Measurements from ENCODE around the gene FBXL17.

Gene FBXL17

DNA sequence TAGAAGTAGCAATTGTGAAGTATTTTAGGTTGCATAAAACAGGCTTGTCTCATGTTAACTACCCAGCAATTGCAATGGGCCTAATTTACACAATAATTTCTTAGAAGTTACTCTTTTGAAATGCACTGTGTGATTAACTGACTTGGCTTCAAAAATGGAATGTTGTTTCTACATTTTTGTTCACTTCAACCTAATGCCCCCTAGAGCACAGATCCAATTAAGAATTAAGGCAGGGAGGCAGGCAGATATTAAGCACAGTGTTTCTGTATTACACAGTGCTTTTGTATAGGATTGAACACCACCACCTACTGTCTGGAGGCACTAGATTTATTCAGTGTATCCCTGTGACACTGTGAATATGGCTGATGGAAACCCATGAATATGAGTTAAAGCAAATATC lies 302.1 kb downstream of the FBXL17 start:
- no peak for DNase-seq

GRCh38 chr5:108078882-108079281 lies 303.0 kb downstream of the FBXL17 start:
- DNase-seq, result no peak

DNA sequence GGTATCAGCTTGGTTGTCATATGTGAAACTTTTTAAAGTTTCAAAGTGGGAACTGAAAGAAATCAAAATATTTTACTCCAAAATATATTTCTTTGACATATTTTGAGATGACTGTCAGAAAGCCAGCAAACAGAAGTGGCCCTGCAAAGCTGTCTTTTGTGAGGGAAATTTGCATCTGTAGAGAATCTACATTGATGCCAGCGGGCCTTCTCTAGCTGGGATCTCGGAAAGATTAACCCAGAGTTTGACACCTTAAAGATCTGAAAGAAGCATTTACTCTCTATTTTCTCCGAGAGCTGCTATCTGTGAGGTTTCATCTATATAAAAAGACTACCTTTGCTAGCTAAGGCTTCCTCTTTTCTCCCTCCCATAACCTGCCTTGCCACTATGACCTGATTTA lies 303.6 kb downstream of the FBXL17 start:
- DNase-seq, result no peak

GRCh38 chr5:108074626-108075025 lies 307.3 kb downstream of the FBXL17 start:
- DNase-seq, result no peak

- no peak for DNase-seq
Measured at GRCh38 chr5:108064302-108064701, 317.6 kb downstream of the FBXL17 start.

DNA sequence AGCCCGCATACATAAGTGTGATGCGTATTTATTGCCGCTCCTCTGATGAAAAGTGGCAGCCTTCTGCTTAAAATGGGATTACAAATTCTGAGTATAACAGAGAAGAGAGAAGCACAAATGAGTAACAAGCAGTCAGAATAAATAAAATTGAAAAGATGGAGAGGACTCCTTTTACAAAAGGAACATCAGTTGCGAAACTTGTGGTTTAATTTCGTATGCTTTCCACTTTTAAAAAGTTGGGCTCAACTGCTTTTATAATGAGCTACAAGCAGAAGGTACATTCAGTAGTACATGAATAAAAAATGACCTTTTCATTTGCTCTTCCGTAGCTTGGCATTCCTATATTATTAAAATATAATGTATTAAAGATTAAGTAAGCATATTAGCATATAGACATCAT lies 320.0 kb downstream of the FBXL17 start:
- no peak for DNase-seq

DNA sequence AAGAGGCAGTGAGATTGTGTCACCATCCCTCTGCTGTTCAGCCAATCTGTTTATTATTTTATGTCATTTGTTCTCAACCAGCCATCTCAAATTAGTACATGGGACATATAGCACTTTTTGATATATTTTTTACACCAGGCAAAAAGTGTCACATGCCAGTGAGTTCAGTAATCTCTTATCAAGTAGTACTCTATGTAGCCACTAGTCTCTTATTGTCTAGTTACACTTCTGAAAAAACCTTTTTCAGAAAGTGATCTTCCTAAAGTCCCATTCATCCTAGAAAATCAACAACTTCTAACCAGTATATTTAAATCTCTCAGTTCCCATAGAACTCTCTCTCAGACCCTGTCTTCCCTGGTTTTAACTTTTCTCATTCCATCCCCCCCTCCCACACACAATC lies 321.6 kb downstream of the FBXL17 start:
- DNase-seq, result no peak

- DNase-seq, result no peak
Measured at GRCh38 chr5:108059334-108059733, 322.6 kb downstream of the FBXL17 start.

DNA sequence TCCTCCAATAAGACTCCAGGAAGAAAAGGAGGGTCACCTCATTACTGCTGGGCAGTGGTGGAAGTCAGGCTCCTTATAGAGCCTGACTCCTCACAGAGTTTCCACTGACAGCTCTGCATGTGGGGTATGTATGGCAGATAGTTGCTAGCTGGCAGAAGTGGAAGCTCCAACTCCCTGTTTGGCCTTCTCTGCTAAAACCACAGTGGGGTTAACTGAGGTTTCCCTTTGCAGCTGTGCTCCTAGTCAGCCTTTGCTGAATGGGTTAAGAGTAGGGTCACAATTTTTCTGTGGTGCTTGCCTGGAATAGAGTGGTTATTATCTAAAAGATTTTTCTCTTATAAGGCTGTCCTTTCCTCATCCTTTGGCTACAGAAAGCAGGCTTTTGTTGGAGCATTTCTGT lies 327.5 kb downstream of the FBXL17 start:
- no peak for DNase-seq

- DNase-seq, result no peak
Measured at GRCh38 chr5:108046955-108047670, 334.8 kb downstream of the FBXL17 start.

DNA sequence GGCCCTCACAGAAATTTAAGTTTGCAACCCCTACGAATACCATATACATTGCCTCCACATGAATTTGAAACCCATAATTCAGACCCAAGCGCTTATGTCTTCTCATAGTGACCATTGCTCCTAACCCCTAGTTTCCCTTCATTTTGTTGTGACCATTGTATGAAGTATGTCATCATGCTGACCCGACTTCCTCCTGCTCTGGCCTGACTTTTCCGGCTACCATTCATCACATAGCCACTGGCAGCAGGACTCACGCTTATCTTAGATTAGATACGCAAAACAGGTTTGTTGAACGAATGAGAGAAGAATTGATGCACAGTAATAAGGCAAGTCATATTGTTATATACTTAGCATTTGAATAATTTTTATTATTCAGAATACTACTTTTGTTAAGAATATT lies 345.4 kb downstream of the FBXL17 start:
- no peak for DNase-seq

DNA sequence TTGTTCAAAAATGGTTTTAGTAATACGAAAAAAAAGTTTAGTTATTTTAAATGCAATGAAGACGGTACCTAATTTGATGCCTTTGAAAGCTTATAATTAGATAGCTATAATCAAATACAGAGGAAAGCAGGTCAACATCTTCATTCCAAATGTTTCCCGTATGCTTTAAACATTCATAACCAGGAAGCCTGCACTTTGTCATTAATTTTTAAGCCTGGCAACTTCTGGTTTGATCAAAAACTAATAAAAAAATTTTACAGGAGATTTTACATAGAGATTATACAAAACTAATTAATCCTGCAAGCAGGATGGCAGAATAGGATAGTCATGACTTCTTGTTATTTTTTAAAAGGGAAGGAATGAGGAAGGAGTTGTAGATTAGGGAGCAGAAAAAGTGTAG lies 353.0 kb downstream of the FBXL17 start:
- DNase-seq, result no peak

GRCh38 chr5:108028412-108028811 lies 353.5 kb downstream of the FBXL17 start:
- no peak for DNase-seq

DNA sequence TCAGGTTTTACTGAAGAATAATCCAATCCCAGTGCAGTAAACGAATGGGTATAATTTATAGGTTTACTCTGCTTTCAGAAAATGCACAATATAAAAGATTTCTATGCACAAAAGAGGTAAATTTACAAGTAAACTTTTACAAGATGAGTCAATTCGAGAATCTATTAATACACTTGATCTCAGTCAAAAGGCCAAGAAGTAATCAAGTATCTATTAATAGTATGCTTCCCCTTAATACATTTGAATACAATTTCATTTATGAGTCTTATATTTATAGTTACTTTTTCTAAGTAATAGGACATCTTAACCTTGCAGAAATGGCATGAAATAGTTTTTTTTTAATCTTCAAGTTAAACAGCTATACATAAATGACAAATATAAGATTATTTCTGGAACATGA lies 355.9 kb downstream of the FBXL17 start:
- DNase-seq, result no peak

GRCh38 chr5:108024986-108025385 lies 356.9 kb downstream of the FBXL17 start:
- DNase-seq, result no peak

GRCh38 chr5:108016101-108016500 lies 365.8 kb downstream of the FBXL17 start:
- no peak for DNase-seq

DNA sequence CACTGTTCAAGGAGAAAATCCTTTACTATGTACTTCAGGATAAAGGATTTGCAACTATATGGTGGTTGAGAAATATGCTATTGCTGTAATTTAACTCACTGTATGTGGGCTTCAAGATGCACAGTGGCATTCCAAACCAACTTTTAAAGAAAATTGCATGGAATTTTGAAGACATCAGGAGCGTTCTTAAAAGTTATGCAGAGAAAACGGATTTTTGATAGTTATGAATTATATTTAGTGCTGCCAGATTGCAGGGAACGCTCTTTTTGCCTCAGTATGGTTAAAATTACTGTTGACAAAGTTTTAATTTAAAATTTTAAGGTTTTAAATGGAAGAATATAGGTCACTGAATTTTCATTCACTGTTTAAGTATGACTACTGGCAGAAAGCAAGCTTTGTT lies 375.1 kb downstream of the FBXL17 start:
- no peak for DNase-seq

- DNase-seq, result no peak
Measured at GRCh38 chr5:108003178-108003577, 378.7 kb downstream of the FBXL17 start.

DNA sequence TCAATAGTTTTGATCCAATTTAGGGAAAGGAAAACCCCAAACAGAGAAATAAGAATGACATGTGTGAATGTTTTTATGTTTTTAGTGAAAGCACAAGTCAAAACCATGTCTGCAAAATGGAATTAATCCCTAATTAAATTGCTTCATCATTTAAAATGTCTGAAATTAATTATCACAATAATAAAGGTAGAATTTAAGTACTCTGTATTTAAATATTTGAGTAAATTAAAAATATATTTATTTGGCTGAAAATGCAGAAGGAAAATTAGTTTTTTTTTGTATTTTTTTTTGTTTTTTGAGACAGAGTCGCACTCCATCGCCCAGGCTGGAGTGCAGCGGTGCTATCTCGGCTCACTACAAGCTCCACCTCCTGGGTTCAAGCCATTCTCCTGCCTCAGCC lies 380.7 kb downstream of the FBXL17 start:
- no peak for DNase-seq

DNA sequence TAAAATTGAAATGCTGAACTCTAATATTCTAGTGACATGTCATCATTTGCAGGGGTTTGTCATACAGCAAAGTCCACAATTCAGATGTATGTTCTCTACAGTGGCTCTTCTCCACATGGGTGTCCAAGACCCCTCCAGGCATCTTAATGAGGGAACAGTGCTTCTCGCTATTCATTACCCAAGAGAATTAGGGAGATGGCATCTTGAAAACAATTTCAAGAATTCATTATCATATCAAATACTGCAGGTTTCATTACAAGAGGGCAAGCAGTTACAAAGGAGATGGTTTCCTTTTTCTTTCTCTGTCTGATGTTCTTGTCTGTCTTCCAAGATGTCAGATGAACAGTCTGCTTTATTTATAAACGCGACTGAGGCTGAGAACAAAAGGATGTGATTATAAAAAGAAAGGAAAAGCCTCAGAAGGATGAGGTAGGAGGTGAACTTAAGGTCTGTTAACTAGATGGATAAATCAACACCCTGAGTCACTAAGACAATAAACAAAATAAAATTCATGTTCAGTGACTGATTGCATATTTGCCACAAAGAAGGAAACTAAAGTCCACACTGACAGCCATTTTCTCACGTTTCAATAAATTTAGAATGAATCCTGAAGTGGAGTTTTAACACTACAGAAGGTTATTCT lies 384.4 kb downstream of the FBXL17 start:
- DNase-seq, result no peak

DNA sequence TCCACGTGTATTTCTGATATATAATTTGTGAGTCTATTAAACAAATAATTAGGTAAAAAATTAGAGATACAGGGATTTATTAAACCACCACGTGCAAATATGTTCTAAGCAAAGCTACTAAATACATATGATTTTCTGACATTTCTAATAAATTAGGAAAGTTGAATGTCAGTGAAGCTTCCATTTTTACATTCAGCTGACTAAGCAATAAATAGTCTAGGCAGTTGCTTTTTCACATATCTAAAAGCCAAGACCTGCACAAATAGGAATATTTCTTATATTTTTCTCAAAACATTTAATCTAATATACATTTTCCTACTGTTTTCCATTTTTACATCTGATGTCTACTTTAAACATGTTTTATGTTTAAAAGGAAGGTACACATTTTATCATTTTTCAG lies 388.6 kb downstream of the FBXL17 start:
- no peak for DNase-seq

GRCh38 chr5:107990881-107991810 lies 390.8 kb downstream of the FBXL17 start:
- no peak for DNase-seq

DNA sequence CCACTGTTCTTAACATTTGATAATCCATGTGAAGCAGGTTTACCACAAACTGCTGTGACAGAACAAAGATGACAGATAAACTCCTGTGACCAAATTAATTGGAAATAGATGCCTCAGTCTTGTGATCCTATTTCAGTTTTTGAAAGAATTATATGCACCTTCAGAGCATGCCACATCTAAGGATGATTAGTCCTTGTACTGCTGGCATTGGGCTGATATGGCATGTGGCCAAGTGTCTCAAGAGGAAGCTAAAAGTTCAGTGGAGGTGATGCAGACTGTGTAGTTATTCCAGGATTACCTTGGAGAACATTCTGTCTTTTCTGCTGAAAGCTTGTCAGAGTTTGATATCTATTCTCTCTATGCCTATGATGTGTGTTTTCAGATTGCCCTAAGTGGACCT lies 396.8 kb downstream of the FBXL17 start:
- DNase-seq, result no peak

Measured in hippocampal formation (tissue), 2 donors.